Endothelial cell of umbilical vein (primary cell): ENCODE measurements around the gene NACAD. TPM values are rescaled to one million over a fixed set of nuclear protein-coding genes. Genes with fewer than 3 reads are reported as not detected.

Experiments used
- BruUV-seq: library from RNA; stranded (reverse); fragments of 400-500 nt; replicated peaks from 2 replicates; lab custom pipeline; 2021; lab: Mats Ljungman, UMichigan
- CTCF ChIA-PET: fragments of 300-600, 350-600 bp; sonication (Branson Sonifier 250); formaldehyde crosslinking; loops from one replicate; lab custom pipeline; 2021; ENCODE audit warnings: antibody characterized with exemption, inconsistent platforms; lab: Charles Lee
- POLR2A ChIA-PET: fragments of 300-600, 350-600 bp; sonication (Branson Sonifier 250); formaldehyde crosslinking; loops from one replicate; lab custom pipeline; 2021; ENCODE audit warnings: antibody characterized with exemption, inconsistent platforms; lab: Charles Lee
- DNase-seq: peaks from one replicate; pipeline ENCODE4 v3.0.0-alpha.2; 2011; ENCODE audit warnings: low read depth, low spot score
- FAIRE-seq: peaks from 2 replicates; lab custom pipeline; 2011; peaks lifted over from hg19 to GRCh38; lab: Jason Lieb, UNC
- H2AFZ ChIP-seq: 2 replicates; pipeline ENCODE4 v1.6.0; 2012; ENCODE audit warnings: low read depth, low read length, control low read depth, inconsistent platforms
- H3K27ac ChIP-seq: 2 replicates; pipeline ENCODE4 v1.5.1; 2011; ENCODE audit warnings: low read depth, mild to moderate bottlenecking, control low read depth, low read length, moderate library complexity; ENCODE audit not compliant: insufficient read depth
- H3K27me3 ChIP-seq, 2 experiments: 2 replicates each; pipeline versions ENCODE4 v1.6.0 to v1.6.1; 2011; ENCODE audit warnings: low read length in 2 of 2, mixed read lengths in 1 of 2; ENCODE audit not compliant: control insufficient read depth in 2 of 2, insufficient read depth in 2 of 2
- H3K36me3 ChIP-seq, 2 experiments: 2 replicates in 1 of 2; 3 replicates in 1 of 2; pipeline ENCODE4 v1.5.1; 2011; ENCODE audit warnings: low read length in 2 of 2, mild to moderate bottlenecking in 1 of 2, moderate library complexity in 1 of 2; ENCODE audit not compliant: control insufficient read depth in 2 of 2, insufficient read depth in 2 of 2; ENCODE audit errors: extremely low read depth in 1 of 2
- H3K4me1 ChIP-seq: 3 replicates; pipeline ENCODE4 v1.5.1; 2011; ENCODE audit warnings: mild to moderate bottlenecking, low read length; ENCODE audit not compliant: control insufficient read depth, insufficient read depth; ENCODE audit errors: extremely low read depth
- H3K4me2 ChIP-seq: 2 replicates; pipeline ENCODE4 v1.6.1; 2011; ENCODE audit warnings: low read length, control low read depth, mixed read lengths; ENCODE audit not compliant: insufficient read depth
- H3K4me3 ChIP-seq, 3 experiments: fragments of 200-600 bp in 1 of 3; sonication (generic), shearing (Covaris generic) in 1 of 3; replicated peaks in 1 of 3; 2 replicates each; pipeline ENCODE4 v1.5.1; 2011 to 2016; ENCODE audit warnings: control low read depth in 3 of 3, low read length in 3 of 3, mild to moderate bottlenecking in 2 of 3, inconsistent platforms in 1 of 3, low read depth in 1 of 3, moderate library complexity in 1 of 3; ENCODE audit not compliant: insufficient read depth in 1 of 3
- H3K79me2 ChIP-seq: 2 replicates; pipeline ENCODE4 v1.6.0; 2012; ENCODE audit warnings: low read length, inconsistent platforms; ENCODE audit not compliant: control insufficient read depth, insufficient read depth
- H3K9ac ChIP-seq: replicated peaks from 2 replicates; pipeline ENCODE3; 2011; ENCODE audit warnings: low read length, control low read depth; ENCODE audit not compliant: insufficient read depth; ENCODE audit errors: extremely low read depth
- H3K9me1 ChIP-seq: replicated peaks from 3 replicates; pipeline ENCODE4 v1.6.0; 2011; ENCODE audit warnings: mild to moderate bottlenecking, low read length; ENCODE audit not compliant: control insufficient read depth, insufficient read depth; ENCODE audit errors: extremely low read depth
- H3K9me3 ChIP-seq: replicated peaks from 2 replicates; pipeline ENCODE4 v1.5.1; 2012; ENCODE audit warnings: low read length, inconsistent platforms; ENCODE audit not compliant: control insufficient read depth, insufficient read depth
- H4K20me1 ChIP-seq: replicated peaks from 2 replicates; pipeline ENCODE3; 2011; ENCODE audit warnings: mild to moderate bottlenecking, low read length; ENCODE audit not compliant: control insufficient read depth, insufficient read depth; ENCODE audit errors: extremely low read depth
- CTCF ChIP-seq, 2 donors: IDR thresholded peaks; 1 replicate in 1 of 2; 2 replicates in 1 of 2; pipeline ENCODE4 v1.5.1; 2011; ENCODE audit warnings: low read length in 2 of 2, mild to moderate bottlenecking in 2 of 2, moderate library complexity in 2 of 2, control low read depth in 1 of 2, inconsistent platforms in 1 of 2, low read depth in 1 of 2; ENCODE audit not compliant: insufficient read depth in 1 of 2; ENCODE audit errors: extremely low read depth in 1 of 2
- EZH2 ChIP-seq: IDR thresholded peaks from 2 replicates; pipeline ENCODE4 v1.6.1; 2012; ENCODE audit warnings: borderline replicate concordance, low read depth, mild to moderate bottlenecking, moderate library complexity, low read length, inconsistent platforms; ENCODE audit not compliant: severe bottlenecking
- FOS ChIP-seq: IDR thresholded peaks from 2 replicates; pipeline ENCODE4 v1.6.1; 2011; ENCODE audit warnings: mild to moderate bottlenecking, low read length, moderate library complexity, borderline replicate concordance; ENCODE audit not compliant: insufficient read depth
- GATA2 ChIP-seq: IDR thresholded peaks from 2 replicates; pipeline ENCODE4 v1.7.0; 2011; ENCODE audit warnings: low read depth, mild to moderate bottlenecking, moderate library complexity, mixed read lengths, low read length; ENCODE audit not compliant: insufficient read length, insufficient read depth
- JUN ChIP-seq: IDR thresholded peaks from 2 replicates; pipeline ENCODE4 v1.6.1; 2011; ENCODE audit warnings: borderline replicate concordance, low read depth; ENCODE audit not compliant: insufficient read length, insufficient read depth
- MYC ChIP-seq: IDR thresholded peaks from one replicate; pipeline ENCODE4 v1.6.1; 2011; ENCODE audit warnings: mild to moderate bottlenecking, low read depth, low read length
- POLR2A ChIP-seq: IDR thresholded peaks from 2 replicates; pipeline ENCODE4 v1.6.1; 2012; ENCODE audit warnings: low read depth, mild to moderate bottlenecking, control low read depth, low read length
- POLR2AphosphoS5 ChIP-seq: IDR thresholded peaks from 2 replicates; pipeline ENCODE4 v1.6.1; 2012; ENCODE audit warnings: low read depth, mild to moderate bottlenecking, control low read depth, low read length, moderate library complexity; ENCODE audit not compliant: insufficient read depth
- dilution Hi-C: fragments of 300-500 bp; cut with MboI; formaldehyde crosslinking; loops from one replicate; pipeline ENCODE4 v1.15.0; 2019; ENCODE audit warnings: low sequenced_read_pairs; ENCODE audit not compliant: extremely low pct_ligation_motif_present
- intact Hi-C: fragments of 100-400 bp; cut with micrococcal nuclease; formaldehyde crosslinking; loops from one replicate; pipeline ENCODE4 v1.10.0; 2022
- polyA plus RNA-seq, 4 experiments: library from polyadenylated mRNA; depleted of rRNA in 3 of 4; stranded (reverse) in 3 of 4; unstranded in 1 of 4; fragments of >200 nt; gene quantifications; 2 replicates each; pipeline versions ENCODE4 v1.2.1 to v1.2.3, GENCODE V29; 2011 to 2012; ENCODE audit warnings: missing spikeins in 1 of 4
- total RNA-seq: library from RNA; stranded (reverse); gene quantifications from 2 replicates; pipeline ENCODE4 v1.2.3, GENCODE V29; 2021
- TF ChIP-seq, protein P1 (sequence below): IDR thresholded peaks from 2 replicates; pipeline ENCODE4 v1.6.1; 2011; ENCODE audit not compliant: insufficient read depth, insufficient read length

NACAD gene
- total and polyA plus RNA-seq, 2 donors (not counting 3 experiments of a cell fraction or from before 2014, with no cell fraction given): 1.4 to 6.6 TPM

- Histone ChIP-seq H3K4me3 (no peak overlapping the region), H3K36me3 (peaks cover 0 to 4% of the 10 kb centered on the region in 2 experiments), H3K9me3 (no peaks in the 10 kb centered on the region), H3K27ac (no peak overlapping the region), H4K20me1 (peaks cover 2% of the 10 kb centered on the region), H3K4me1 (no peaks in the 10 kb centered on the region), H3K4me2 (no peak overlapping the region), H3K9ac (no peak overlapping the region), H3K9me1 (no peaks in the 10 kb centered on the region), H3K27me3 (no peaks in the 10 kb centered on the region), H2AFZ (no peak overlapping the region), H3K79me2 (peaks cover 27% of the 10 kb centered on the region)
- TF ChIP-seq EZH2: no peak
- no peak for TF ChIP-seq POLR2AphosphoS5
- no peak for TF ChIP-seq CTCF (IDR thresholded peaks at IDR 0.05; ENCODE audit: extremely low read depth in 1 of 2, insufficient read depth in 1 of 2, low read depth in 1 of 2, low read length in 2 of 2)
- no peak for TF ChIP-seq GATA2
- TF ChIP-seq, protein P1, sequence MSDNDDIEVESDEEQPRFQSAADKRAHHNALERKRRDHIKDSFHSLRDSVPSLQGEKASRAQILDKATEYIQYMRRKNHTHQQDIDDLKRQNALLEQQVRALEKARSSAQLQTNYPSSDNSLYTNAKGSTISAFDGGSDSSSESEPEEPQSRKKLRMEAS: no peak
- no peak for TF ChIP-seq FOS
- TF ChIP-seq JUN: no peak
- no peak for TF ChIP-seq MYC
- no peak for TF ChIP-seq POLR2A
- FAIRE-seq (no peak), DNase-seq (no peak)
- intact Hi-C loops (no loop called here), dilution Hi-C loops (no loop called here)
- no TSS peak for BruUV-seq
- CTCF ChIA-PET: interaction anchor here (1.2 kb wide), 1 partner anchor 87 kb away, joined by 3 read pairs; no protein-coding TSS in a partner anchor
- POLR2A ChIA-PET: no interaction called here
Measured at GRCh38 chr7:45060295-45060694, 28.5 kb downstream of the NACAD start.
